BLaER1 (cell line): ENCODE data around the gene PARD3B.

Experiments
- H3K27ac ChIP-seq: shearing (Covaris generic); formaldehyde crosslinking; 2 replicates; pipeline ENCODE4 v1.8.1; 2022
- H3K27me3 ChIP-seq: shearing (Covaris generic); formaldehyde crosslinking; 2 replicates; pipeline ENCODE4 v1.8.1; 2022
- H3K36me3 ChIP-seq: shearing (Covaris generic); formaldehyde crosslinking; 2 replicates; pipeline ENCODE4 v1.8.1; 2022
- H3K4me1 ChIP-seq: shearing (Covaris generic); formaldehyde crosslinking; 2 replicates; pipeline ENCODE4 v1.8.1; 2022
- H3K4me2 ChIP-seq: shearing (Covaris generic); formaldehyde crosslinking; 2 replicates; pipeline ENCODE4 v1.8.1; 2022
- H3K4me3 ChIP-seq: shearing (Covaris generic); formaldehyde crosslinking; 2 replicates; pipeline ENCODE4 v1.8.1; 2022
- H3K9ac ChIP-seq: shearing (Covaris generic); formaldehyde crosslinking; 2 replicates; pipeline ENCODE4 v1.8.1; 2022
- H3K9me3 ChIP-seq: shearing (Covaris generic); formaldehyde crosslinking; 2 replicates; pipeline ENCODE4 v1.8.1; 2022
- H4K20me1 ChIP-seq: shearing (Covaris generic); formaldehyde crosslinking; 2 replicates; pipeline ENCODE4 v1.8.1; 2022
- Cebpa-rat ChIP-seq: shearing (Covaris generic); IDR thresholded peaks from 2 replicates; pipeline ENCODE4 v1.8.1; 2022

Gene PARD3B

DNA sequence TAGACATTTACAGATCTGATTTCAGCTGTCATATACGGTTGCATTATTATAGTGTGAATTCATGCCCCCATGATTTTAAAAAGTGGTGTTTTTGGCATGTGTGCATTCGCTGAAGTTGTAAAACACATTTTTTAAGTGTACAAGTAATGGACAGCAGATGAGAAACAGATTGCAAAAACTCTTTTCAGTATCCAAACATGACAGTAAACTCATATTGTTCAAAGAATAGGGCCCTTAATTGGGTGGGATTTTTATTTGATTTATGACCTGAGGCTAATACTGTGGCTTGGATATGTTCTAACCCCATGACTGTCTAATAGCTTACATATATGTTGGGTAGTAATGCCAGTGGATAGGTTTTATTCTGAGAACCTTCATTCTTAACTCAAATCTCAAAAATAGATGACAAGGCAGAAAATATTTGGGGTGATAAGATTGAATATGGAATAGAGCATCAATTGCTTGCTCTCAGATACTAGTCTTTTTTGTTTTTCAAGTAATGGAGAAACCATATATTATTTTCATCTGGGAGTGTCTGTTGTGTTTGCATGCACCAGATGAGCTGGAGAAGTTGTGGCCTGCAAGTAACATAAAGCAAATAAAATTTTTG, 118.6 kb downstream of the PARD3B start:
- no peak overlapping the region for H3K4me2 ChIP-seq
- H3K4me3 ChIP-seq, result no peak overlapping the region
- no peak for TF ChIP-seq Cebpa-rat
- no peak overlapping the region for H3K27ac ChIP-seq
- H4K20me1 ChIP-seq, result no peaks in the 10 kb centered on the region
- H3K27me3 ChIP-seq, result no peaks in the 10 kb centered on the region
- H3K36me3 ChIP-seq, result no peaks in the 10 kb centered on the region
- no peaks in the 10 kb centered on the region for H3K4me1 ChIP-seq
- no peaks in the 10 kb centered on the region for H3K9me3 ChIP-seq
- H3K9ac ChIP-seq, result no peak overlapping the region

DNA sequence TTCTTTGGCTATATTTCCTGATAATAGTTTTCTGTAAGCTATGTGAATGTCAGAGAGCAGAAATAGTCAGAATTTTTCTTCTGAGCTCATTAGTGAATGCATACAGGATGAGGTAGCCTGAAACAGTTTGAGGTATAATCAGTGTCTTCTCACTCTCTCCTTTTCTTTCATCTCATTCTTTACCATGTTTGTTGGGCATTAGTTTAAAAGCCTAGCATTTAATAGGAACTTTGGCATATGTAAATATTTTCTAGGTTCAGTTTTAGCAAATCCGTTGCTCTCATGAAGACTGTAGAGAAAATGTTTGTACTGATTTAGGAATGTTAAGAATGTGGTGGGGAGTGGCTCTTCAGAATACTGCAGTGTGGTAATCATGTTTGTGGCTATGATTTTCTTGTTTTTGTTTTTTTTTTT, 119.4 kb downstream of the PARD3B start:
- no peak for TF ChIP-seq Cebpa-rat
- H3K4me3 ChIP-seq, result no peak overlapping the region

DNA sequence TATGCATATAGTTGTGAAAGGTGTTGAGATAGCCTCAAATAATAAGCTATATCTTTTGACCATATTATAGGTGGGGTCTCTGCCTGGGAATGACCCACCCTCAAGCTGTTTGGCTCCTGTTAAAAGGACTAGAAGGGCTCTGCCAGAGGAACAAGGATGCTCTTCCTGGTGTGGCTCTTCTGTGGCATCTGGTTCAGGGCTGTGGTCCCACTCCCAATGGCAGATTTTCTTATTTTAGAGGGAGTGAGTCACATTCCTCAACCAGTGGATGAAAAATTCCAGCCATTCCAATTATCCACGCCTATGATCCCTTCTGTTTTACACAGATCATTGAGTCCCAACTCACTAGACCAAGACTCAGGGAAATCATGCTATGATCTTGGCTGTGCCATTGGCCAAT, 119.9 kb downstream of the PARD3B start:
- Histone ChIP-seq H3K9me3 (no peaks in the 10 kb centered on the region), H3K4me2 (no peak overlapping the region), H3K4me1 (no peaks in the 10 kb centered on the region), H3K9ac (no peak overlapping the region), H3K27me3 (no peaks in the 10 kb centered on the region), H3K27ac (no peak overlapping the region), H4K20me1 (no peaks in the 10 kb centered on the region), H3K4me3 (no peak overlapping the region), H3K36me3 (no peaks in the 10 kb centered on the region)
- no peak for TF ChIP-seq Cebpa-rat

More for the DNA sequence above, 119.4 kb downstream of the PARD3B start:
- no peaks in the 10 kb centered on the region for H3K9me3 ChIP-seq
- H3K4me2 ChIP-seq, result no peak overlapping the region
- H3K4me1 ChIP-seq, result no peaks in the 10 kb centered on the region
- no peaks in the 10 kb centered on the region for H4K20me1 ChIP-seq
- H3K9ac ChIP-seq, result no peak overlapping the region
- no peaks in the 10 kb centered on the region for H3K27me3 ChIP-seq
- no peak overlapping the region for H3K27ac ChIP-seq
- no peaks in the 10 kb centered on the region for H3K36me3 ChIP-seq

DNA sequence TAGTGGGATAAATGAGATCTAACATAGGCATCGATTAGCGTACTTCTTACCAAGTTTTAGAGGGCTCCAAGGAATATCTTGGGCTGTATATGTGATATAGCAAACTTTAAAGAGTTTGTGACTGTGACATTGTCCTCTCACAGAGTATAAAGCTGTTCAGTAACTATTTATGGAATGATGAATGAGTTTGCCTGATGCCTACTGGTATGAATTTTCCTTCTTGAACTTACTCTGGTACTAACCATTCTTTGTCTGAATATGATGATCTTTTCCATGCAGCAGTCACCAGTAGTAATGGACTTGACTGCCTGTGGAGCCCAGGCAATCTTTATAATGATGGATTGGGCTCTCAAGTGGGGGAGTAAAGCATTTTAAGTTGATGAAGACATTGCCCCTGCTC, 120.5 kb downstream of the PARD3B start:
- TF ChIP-seq Cebpa-rat, result no peak

DNA sequence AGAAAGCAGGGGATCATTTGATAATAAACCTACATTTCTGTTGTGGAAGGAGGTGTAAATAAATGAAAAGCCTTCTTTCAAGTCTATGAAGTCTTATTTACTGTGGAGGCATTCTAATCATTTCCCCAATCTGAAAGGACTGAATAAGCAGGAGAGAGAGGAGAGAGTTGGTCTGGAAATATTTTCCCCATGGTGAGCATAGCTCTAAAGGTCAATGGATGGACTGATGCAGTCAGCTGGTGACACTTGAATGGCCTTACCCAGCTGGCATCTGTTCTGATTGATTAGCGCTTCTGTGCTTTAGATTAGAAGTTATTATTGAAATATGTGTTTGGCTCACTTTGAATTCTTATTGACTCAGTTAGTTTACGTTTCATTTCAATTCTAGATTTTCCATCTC, 122.7 kb downstream of the PARD3B start:
- H3K9me3 ChIP-seq, result no peaks in the 10 kb centered on the region

More for the DNA sequence above, 120.5 kb downstream of the PARD3B start:
- H3K4me3 ChIP-seq, result no peak overlapping the region
- no peaks in the 10 kb centered on the region for H3K9me3 ChIP-seq
- no peak overlapping the region for H3K4me2 ChIP-seq
- no peaks in the 10 kb centered on the region for H4K20me1 ChIP-seq
- no peaks in the 10 kb centered on the region for H3K4me1 ChIP-seq
- H3K27ac ChIP-seq, result no peak overlapping the region
- no peaks in the 10 kb centered on the region for H3K27me3 ChIP-seq
- no peaks in the 10 kb centered on the region for H3K36me3 ChIP-seq
- no peak overlapping the region for H3K9ac ChIP-seq

DNA sequence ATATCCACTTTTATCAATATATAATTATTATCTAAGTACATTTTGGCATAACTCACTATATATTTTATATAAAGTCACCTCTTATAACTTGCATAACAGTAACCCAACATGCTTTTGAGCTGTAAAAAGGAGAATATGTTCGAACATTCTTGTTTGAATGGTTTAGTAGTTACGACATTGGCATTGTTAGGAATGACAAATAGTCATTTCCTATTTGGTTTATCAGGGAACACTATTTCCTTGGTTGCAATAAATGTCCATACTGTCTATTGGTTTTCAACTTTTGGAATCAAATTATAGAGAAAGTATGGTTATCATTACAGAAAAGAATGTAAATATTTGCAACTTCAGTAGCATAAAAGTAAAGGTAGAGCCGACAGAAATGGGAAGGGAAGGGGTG, 124.1 kb downstream of the PARD3B start:
- Histone ChIP-seq H3K9me3 (no peaks in the 10 kb centered on the region), H3K4me3 (no peak overlapping the region), H4K20me1 (no peaks in the 10 kb centered on the region), H3K4me1 (no peaks in the 10 kb centered on the region), H3K4me2 (no peak overlapping the region), H3K27ac (no peak overlapping the region), H3K36me3 (no peaks in the 10 kb centered on the region), H3K27me3 (no peaks in the 10 kb centered on the region), H3K9ac (no peak overlapping the region)
- no peak for TF ChIP-seq Cebpa-rat

More for the DNA sequence above, 122.7 kb downstream of the PARD3B start:
- no peak for TF ChIP-seq Cebpa-rat
- Histone ChIP-seq H3K9ac (no peak overlapping the region), H3K4me3 (no peak overlapping the region), H3K4me1 (no peaks in the 10 kb centered on the region), H3K27me3 (no peaks in the 10 kb centered on the region), H3K4me2 (no peak overlapping the region), H4K20me1 (no peaks in the 10 kb centered on the region), H3K36me3 (no peaks in the 10 kb centered on the region), H3K27ac (no peak overlapping the region)

DNA sequence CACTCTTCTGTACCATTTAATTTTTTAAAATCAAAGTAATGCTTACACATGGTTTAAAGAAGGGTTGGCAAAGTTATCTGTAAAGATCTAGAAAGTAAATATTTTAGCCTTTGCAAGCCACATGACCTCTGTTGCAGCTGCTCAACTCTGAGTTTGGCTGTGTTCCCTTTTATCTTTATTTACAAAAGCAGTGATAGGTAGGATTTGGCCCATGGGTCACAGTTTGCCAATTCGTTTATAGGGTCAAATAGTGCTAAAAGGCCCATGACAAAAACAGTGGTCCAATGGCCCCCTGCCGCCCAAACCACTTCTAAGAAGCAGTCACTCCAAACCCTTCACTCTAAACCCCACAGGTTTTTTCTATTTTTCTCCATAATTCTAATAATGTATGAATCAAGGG, 124.8 kb downstream of the PARD3B start:
- Histone ChIP-seq H3K36me3 (no peaks in the 10 kb centered on the region), H3K9ac (no peak overlapping the region), H3K9me3 (no peaks in the 10 kb centered on the region), H3K27ac (no peak overlapping the region), H3K4me2 (no peak overlapping the region), H4K20me1 (no peaks in the 10 kb centered on the region), H3K4me1 (no peaks in the 10 kb centered on the region), H3K27me3 (no peaks in the 10 kb centered on the region), H3K4me3 (no peak overlapping the region)
- no peak for TF ChIP-seq Cebpa-rat

DNA sequence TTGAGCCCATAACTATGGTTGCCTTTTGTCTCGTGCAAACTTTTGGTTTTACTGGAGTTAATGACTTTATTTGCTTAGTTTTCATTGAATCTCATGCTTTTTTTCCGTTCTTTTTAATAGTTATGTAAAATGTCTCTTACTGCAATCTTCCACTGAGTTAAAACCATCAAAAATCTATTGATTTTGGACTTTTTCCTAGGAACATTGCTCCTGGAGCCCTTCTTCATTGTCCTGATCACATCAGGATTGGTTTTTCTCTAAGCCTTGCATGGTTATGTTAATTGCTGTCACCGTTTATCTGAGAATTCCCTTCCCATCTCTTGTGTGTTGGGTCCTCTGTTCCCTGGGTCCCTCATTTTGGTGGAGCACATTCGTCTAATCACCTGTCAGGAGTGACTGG, 125.5 kb downstream of the PARD3B start:
- no peak for TF ChIP-seq Cebpa-rat
- no peak overlapping the region for H3K9ac ChIP-seq
- H3K4me1 ChIP-seq, result no peaks in the 10 kb centered on the region
- no peak overlapping the region for H3K4me3 ChIP-seq
- H4K20me1 ChIP-seq, result no peaks in the 10 kb centered on the region
- H3K36me3 ChIP-seq, result no peaks in the 10 kb centered on the region
- no peaks in the 10 kb centered on the region for H3K27me3 ChIP-seq
- H3K4me2 ChIP-seq, result no peak overlapping the region
- no peak overlapping the region for H3K27ac ChIP-seq
- no peaks in the 10 kb centered on the region for H3K9me3 ChIP-seq

DNA sequence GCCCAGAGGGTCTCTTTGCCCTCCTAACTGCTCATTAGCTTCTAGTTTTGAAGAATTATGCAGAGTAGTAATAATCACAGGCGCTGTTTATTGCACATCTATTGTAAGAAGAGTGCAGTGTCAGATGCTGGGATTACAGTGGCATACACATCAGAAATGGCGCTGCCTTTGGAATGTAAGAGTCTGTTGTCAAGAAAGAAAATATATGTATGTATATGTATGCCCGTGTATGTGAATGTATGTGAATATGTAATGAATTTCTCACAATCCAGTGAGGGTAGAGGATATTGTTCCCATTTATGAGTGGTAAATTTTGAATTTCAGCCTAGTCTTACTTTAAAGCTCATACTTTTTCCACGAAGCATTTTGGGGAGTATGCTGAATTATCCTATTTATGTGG, 127.5 kb downstream of the PARD3B start:
- TF ChIP-seq Cebpa-rat, result no peak
- H3K4me2 ChIP-seq, result no peak overlapping the region
- no peaks in the 10 kb centered on the region for H3K36me3 ChIP-seq
- no peaks in the 10 kb centered on the region for H3K27me3 ChIP-seq
- H3K27ac ChIP-seq, result no peak overlapping the region
- H3K4me3 ChIP-seq, result no peak overlapping the region
- H3K9me3 ChIP-seq, result no peaks in the 10 kb centered on the region
- H4K20me1 ChIP-seq, result no peaks in the 10 kb centered on the region
- no peak overlapping the region for H3K9ac ChIP-seq
- H3K4me1 ChIP-seq, result no peaks in the 10 kb centered on the region

DNA sequence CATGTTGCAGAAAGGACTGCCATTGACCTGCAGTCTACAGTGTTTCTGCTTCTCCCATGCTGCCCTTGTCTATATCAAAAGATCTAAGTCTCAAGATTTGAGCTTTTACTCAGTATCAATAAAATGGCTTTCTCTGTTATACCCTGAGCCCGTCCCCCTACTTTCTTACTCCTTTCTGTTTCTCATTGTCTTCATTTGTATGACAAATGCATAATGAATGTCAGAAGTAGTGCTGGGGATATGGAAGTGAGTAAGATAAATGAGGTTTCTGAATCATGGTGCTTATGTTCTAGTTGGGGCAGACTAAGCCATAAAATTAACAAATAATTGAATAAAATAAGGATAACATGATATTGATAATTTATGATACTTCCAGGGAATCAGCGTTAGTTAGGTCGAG, 128.6 kb downstream of the PARD3B start:
- H3K9ac ChIP-seq, result no peak overlapping the region
- no peak for TF ChIP-seq Cebpa-rat
- no peak overlapping the region for H3K27ac ChIP-seq
- H3K9me3 ChIP-seq, result no peaks in the 10 kb centered on the region
- no peaks in the 10 kb centered on the region for H3K27me3 ChIP-seq
- no peak overlapping the region for H3K4me3 ChIP-seq
- H3K4me1 ChIP-seq, result no peaks in the 10 kb centered on the region
- H3K4me2 ChIP-seq, result no peak overlapping the region
- no peaks in the 10 kb centered on the region for H4K20me1 ChIP-seq
- no peaks in the 10 kb centered on the region for H3K36me3 ChIP-seq

DNA sequence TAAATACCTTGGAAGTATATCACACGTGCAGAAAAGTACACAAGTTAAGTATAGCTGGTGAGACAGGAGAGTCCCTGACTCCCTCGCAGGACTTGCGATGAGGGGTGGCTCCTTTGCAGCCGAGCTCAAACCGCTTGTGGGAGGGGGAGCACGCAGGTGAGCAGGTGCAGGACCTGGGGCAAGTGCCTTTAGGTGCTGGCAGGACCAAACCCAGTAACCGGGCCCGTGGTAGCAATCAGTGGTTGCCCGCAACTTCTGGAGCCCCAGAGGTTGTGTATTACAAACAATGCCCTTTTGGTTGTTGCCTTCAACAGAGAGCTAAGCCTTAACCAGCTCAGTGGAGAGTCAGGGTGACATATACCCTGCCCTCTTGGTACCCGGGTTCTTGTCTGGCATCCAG, 132.8 kb downstream of the PARD3B start:
- H4K20me1 ChIP-seq, result no peaks in the 10 kb centered on the region
- no peak for TF ChIP-seq Cebpa-rat
- H3K4me3 ChIP-seq, result no peak overlapping the region
- no peaks in the 10 kb centered on the region for H3K9me3 ChIP-seq
- H3K4me1 ChIP-seq, result no peaks in the 10 kb centered on the region
- H3K9ac ChIP-seq, result no peak overlapping the region
- no peaks in the 10 kb centered on the region for H3K27me3 ChIP-seq
- H3K36me3 ChIP-seq, result no peaks in the 10 kb centered on the region
- H3K4me2 ChIP-seq, result no peak overlapping the region
- no peak overlapping the region for H3K27ac ChIP-seq
